ENCODE data around the gene APOBEC3H.
"Not testable (repeated sequence)": the region's sequence is repeated elsewhere in the genome, so short reads cannot be mapped to it uniquely, and the experiment has no call there.

APOBEC3H gene

GRCh38 chr22:39097098-39098020 is at the start of gene APOBEC3H:
Gene APOBEC3H (plus strand): TSS chr22:39097244. CDS start chr22:39100279, 3,035 bp downstream.
- Histone ChIP-seq H3K27me3 (ENCODE audit: control insufficient read depth in 1 of 2, insufficient read depth in 2 of 2, low read length in 2 of 2) (no peaks in the 10 kb centered on the region), H3K4me1 (ENCODE audit: control insufficient read depth, insufficient read depth, low read length) (peaks cover 3% of the 10 kb centered on the region), H3K4me3 (ENCODE audit: low read length in 2 of 2) (no peak within 1 kb of the TSS), H3K36me3 (ENCODE audit: control insufficient read depth in 2 of 2, insufficient read depth in 2 of 2, low read length in 2 of 2) (no peaks in the 10 kb centered on the region), H3K27ac (ENCODE audit: low read length) (no peak within 1 kb of the TSS), H3K9me3 (ENCODE audit: control insufficient read depth in 2 of 2, low read length in 2 of 2) (no peaks in the 10 kb centered on the region), H3K9ac (ENCODE audit: low read length in 2 of 2) (no peak within 1 kb of the TSS)

- not testable (repeated sequence) for H3K4me3 ChIP-seq (ENCODE audit: low read length in 2 of 2); H3K9me3 ChIP-seq (ENCODE audit: control insufficient read depth in 2 of 2, low read length in 2 of 2); H3K27me3 ChIP-seq (ENCODE audit: control insufficient read depth in 1 of 2, insufficient read depth in 2 of 2, low read length in 2 of 2); H3K36me3 ChIP-seq (ENCODE audit: control insufficient read depth in 2 of 2, insufficient read depth in 2 of 2, low read length in 2 of 2); H3K27ac ChIP-seq (ENCODE audit: low read length); H3K4me1 ChIP-seq (ENCODE audit: control insufficient read depth, insufficient read depth, low read length); H3K9ac ChIP-seq (ENCODE audit: low read length in 2 of 2)
These were observed 47.6 kb upstream of the APOBEC3H start for GRCh38 chr22:39049486-39049885.

- H3K27ac ChIP-seq (ENCODE audit: low read length); H3K9ac ChIP-seq (ENCODE audit: low read length in 2 of 2); H3K36me3 ChIP-seq (ENCODE audit: control insufficient read depth in 2 of 2, insufficient read depth in 2 of 2, low read length in 2 of 2); H3K4me3 ChIP-seq (ENCODE audit: low read length in 2 of 2); H3K4me1 ChIP-seq (ENCODE audit: control insufficient read depth, insufficient read depth, low read length); H3K27me3 ChIP-seq (ENCODE audit: control insufficient read depth in 1 of 2, insufficient read depth in 2 of 2, low read length in 2 of 2); H3K9me3 ChIP-seq (ENCODE audit: control insufficient read depth in 2 of 2, low read length in 2 of 2): not testable (repeated sequence)
These were observed 45.1 kb upstream of the APOBEC3H start for GRCh38 chr22:39051844-39052495.

GRCh38 chr22:39055658-39056057 is 41.4 kb upstream of the APOBEC3H start:
- no peaks in the 10 kb centered on the region for H3K4me1 ChIP-seq (ENCODE audit: control insufficient read depth, insufficient read depth, low read length)
- no peaks in the 10 kb centered on the region for H3K9me3 ChIP-seq (ENCODE audit: control insufficient read depth in 2 of 2, low read length in 2 of 2)
- H3K36me3 ChIP-seq (ENCODE audit: control insufficient read depth in 2 of 2, insufficient read depth in 2 of 2, low read length in 2 of 2): no peaks in the 10 kb centered on the region
- no peak overlapping the region for H3K4me3 ChIP-seq (ENCODE audit: low read length in 2 of 2)
- H3K27ac ChIP-seq (ENCODE audit: low read length): no peak overlapping the region
- no peaks in the 10 kb centered on the region for H3K27me3 ChIP-seq (ENCODE audit: control insufficient read depth in 1 of 2, insufficient read depth in 2 of 2, low read length in 2 of 2)
- H3K9ac ChIP-seq (ENCODE audit: low read length in 2 of 2): no peak overlapping the region

GRCh38 chr22:39061290-39061689 is 35.8 kb upstream of the APOBEC3H start:
- H3K27ac ChIP-seq (ENCODE audit: low read length); H3K4me3 ChIP-seq (ENCODE audit: low read length in 2 of 2); H3K9me3 ChIP-seq (ENCODE audit: control insufficient read depth in 2 of 2, low read length in 2 of 2); H3K27me3 ChIP-seq (ENCODE audit: control insufficient read depth in 1 of 2, insufficient read depth in 2 of 2, low read length in 2 of 2); H3K36me3 ChIP-seq (ENCODE audit: control insufficient read depth in 2 of 2, insufficient read depth in 2 of 2, low read length in 2 of 2); H3K4me1 ChIP-seq (ENCODE audit: control insufficient read depth, insufficient read depth, low read length); H3K9ac ChIP-seq (ENCODE audit: low read length in 2 of 2): not testable (repeated sequence)

GRCh38 chr22:39061951-39062350 is 35.1 kb upstream of the APOBEC3H start:
- H3K36me3 ChIP-seq (ENCODE audit: control insufficient read depth in 2 of 2, insufficient read depth in 2 of 2, low read length in 2 of 2); H3K9me3 ChIP-seq (ENCODE audit: control insufficient read depth in 2 of 2, low read length in 2 of 2); H3K27ac ChIP-seq (ENCODE audit: low read length); H3K27me3 ChIP-seq (ENCODE audit: control insufficient read depth in 1 of 2, insufficient read depth in 2 of 2, low read length in 2 of 2); H3K4me1 ChIP-seq (ENCODE audit: control insufficient read depth, insufficient read depth, low read length); H3K9ac ChIP-seq (ENCODE audit: low read length in 2 of 2); H3K4me3 ChIP-seq (ENCODE audit: low read length in 2 of 2): not testable (repeated sequence)

GRCh38 chr22:39063904-39064303 is 33.1 kb upstream of the APOBEC3H start:
- H3K27ac ChIP-seq (ENCODE audit: low read length); H3K27me3 ChIP-seq (ENCODE audit: control insufficient read depth in 1 of 2, insufficient read depth in 2 of 2, low read length in 2 of 2); H3K36me3 ChIP-seq (ENCODE audit: control insufficient read depth in 2 of 2, insufficient read depth in 2 of 2, low read length in 2 of 2); H3K9ac ChIP-seq (ENCODE audit: low read length in 2 of 2); H3K4me1 ChIP-seq (ENCODE audit: control insufficient read depth, insufficient read depth, low read length); H3K4me3 ChIP-seq (ENCODE audit: low read length in 2 of 2); H3K9me3 ChIP-seq (ENCODE audit: control insufficient read depth in 2 of 2, low read length in 2 of 2): not testable (repeated sequence)

GRCh38 chr22:39066442-39067276 is 30.4 kb upstream of the APOBEC3H start:
- not testable (repeated sequence) for H3K27me3 ChIP-seq (ENCODE audit: control insufficient read depth in 1 of 2, insufficient read depth in 2 of 2, low read length in 2 of 2); H3K4me1 ChIP-seq (ENCODE audit: control insufficient read depth, insufficient read depth, low read length); H3K27ac ChIP-seq (ENCODE audit: low read length); H3K9me3 ChIP-seq (ENCODE audit: control insufficient read depth in 2 of 2, low read length in 2 of 2); H3K36me3 ChIP-seq (ENCODE audit: control insufficient read depth in 2 of 2, insufficient read depth in 2 of 2, low read length in 2 of 2); H3K4me3 ChIP-seq (ENCODE audit: low read length in 2 of 2); H3K9ac ChIP-seq (ENCODE audit: low read length in 2 of 2)

GRCh38 chr22:39068033-39068785 is 28.8 kb upstream of the APOBEC3H start:
- Histone ChIP-seq H3K36me3 (ENCODE audit: control insufficient read depth in 2 of 2, insufficient read depth in 2 of 2, low read length in 2 of 2) (no peaks in the 10 kb centered on the region), H3K4me3 (ENCODE audit: low read length in 2 of 2) (no peak overlapping the region), H3K9ac (ENCODE audit: low read length in 2 of 2) (no peak overlapping the region), H3K27ac (ENCODE audit: low read length) (no peak overlapping the region), H3K4me1 (ENCODE audit: control insufficient read depth, insufficient read depth, low read length) (no peaks in the 10 kb centered on the region), H3K9me3 (ENCODE audit: control insufficient read depth in 2 of 2, low read length in 2 of 2) (no peaks in the 10 kb centered on the region), H3K27me3 (ENCODE audit: control insufficient read depth in 1 of 2, insufficient read depth in 2 of 2, low read length in 2 of 2) (no peaks in the 10 kb centered on the region)

- Histone ChIP-seq H3K4me3 (ENCODE audit: low read length in 2 of 2) (no peak overlapping the region), H3K9me3 (ENCODE audit: control insufficient read depth in 2 of 2, low read length in 2 of 2) (no peaks in the 10 kb centered on the region), H3K36me3 (ENCODE audit: control insufficient read depth in 2 of 2, insufficient read depth in 2 of 2, low read length in 2 of 2) (no peaks in the 10 kb centered on the region), H3K27me3 (ENCODE audit: control insufficient read depth in 1 of 2, insufficient read depth in 2 of 2, low read length in 2 of 2) (no peaks in the 10 kb centered on the region), H3K9ac (ENCODE audit: low read length in 2 of 2) (no peak overlapping the region), H3K4me1 (ENCODE audit: control insufficient read depth, insufficient read depth, low read length) (no peaks in the 10 kb centered on the region), H3K27ac (ENCODE audit: low read length) (no peak overlapping the region)
These were observed 26.9 kb upstream of the APOBEC3H start for GRCh38 chr22:39070186-39070585.

Measured in stomach smooth muscle (tissue), 2 donors.